B cell (primary cell): ENCODE results near the gene GRHPR.

Source experiments
- CTCF ChIP-seq: fragments of 200-600 bp; IDR thresholded peaks from one replicate; pipeline ENCODE4 v1.8.0; 2022; ENCODE audit warnings: antibody characterized with exemption, mild to moderate bottlenecking
- EZH2 ChIP-seq: IDR thresholded peaks from 2 replicates; pipeline ENCODE4 v1.6.1; 2012; ENCODE audit warnings: borderline replicate concordance, low read depth, mild to moderate bottlenecking, moderate library complexity, low read length; ENCODE audit not compliant: insufficient read depth, poor library complexity, severe bottlenecking

- TF ChIP-seq CTCF (no peak), EZH2 (no peak)
These were observed 17.9 kb upstream of the GRHPR start for GRCh38 chr9:37404590-37404989.
